Measurements from ENCODE around the gene P4HA2.

Gene P4HA2

DNA sequence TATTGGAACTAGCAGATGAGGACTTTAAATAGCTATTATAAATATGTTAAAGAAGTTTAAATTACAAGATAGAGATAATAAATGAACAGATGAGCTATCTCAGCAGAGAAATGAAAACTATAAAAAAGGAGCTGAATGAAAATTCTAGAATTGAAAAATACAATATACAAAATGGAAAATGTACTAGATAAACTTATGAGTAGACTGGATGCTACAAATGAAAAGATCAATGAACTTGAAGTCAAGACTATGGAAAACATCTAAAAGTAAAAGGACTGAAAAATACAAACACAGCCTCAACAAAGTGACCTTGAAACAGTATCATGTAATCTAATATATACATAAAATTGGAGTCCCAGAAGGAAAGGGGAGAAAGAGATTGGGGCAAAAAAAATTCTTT, 19.2 kb upstream of the P4HA2 start:
- DNase-seq: no peak

DNA sequence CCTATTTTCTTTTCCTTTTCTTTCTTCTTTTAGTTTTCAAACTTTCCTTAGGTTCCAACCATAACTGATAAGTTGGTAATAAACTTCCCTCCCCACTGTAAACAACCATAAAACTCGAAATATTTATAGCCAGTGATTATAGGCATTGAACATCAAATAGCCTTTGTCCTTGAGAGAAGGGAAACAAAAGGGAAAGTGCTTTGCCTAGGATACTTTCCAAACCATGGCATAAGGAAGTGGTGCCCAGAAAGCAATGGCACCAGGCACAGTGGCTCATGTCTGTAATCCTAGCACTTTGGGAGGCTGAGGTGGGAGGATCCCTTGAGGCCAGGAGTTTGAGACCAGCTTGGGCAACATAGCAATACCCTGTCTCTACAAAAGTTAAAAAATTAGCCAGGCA, 17.9 kb upstream of the P4HA2 start:
- DNase-seq: no peak

DNA sequence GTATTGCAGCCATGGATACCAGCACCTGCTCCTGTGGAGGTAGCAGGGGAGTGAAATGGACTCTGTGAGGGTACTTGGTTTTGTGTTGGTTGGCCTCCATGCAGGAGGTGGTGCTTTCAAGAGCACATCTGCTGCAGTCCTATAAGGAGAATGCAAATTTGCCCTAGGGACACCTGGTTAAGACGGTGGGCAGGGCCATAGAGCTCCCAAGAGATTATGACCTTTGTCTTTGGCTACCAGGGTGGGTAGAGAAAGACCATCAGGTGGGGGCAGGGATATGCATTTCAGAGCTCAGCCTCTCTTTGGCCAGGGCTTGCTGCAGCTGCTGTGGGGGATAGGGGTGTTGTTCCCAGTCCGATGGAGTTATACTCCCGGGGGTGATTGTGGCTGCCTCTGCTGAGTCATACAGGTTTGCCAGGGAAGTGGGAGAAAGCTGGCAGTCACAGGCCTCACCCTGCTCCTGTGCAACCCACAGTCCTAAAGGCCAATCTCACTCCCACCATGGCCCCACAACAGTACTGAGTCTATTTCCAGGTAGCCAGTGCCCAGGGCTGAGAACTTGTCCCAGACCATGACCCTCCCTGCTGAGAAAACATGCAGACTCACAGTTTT, 15.8 kb upstream of the P4HA2 start:
- DNase-seq: no peak

DNA sequence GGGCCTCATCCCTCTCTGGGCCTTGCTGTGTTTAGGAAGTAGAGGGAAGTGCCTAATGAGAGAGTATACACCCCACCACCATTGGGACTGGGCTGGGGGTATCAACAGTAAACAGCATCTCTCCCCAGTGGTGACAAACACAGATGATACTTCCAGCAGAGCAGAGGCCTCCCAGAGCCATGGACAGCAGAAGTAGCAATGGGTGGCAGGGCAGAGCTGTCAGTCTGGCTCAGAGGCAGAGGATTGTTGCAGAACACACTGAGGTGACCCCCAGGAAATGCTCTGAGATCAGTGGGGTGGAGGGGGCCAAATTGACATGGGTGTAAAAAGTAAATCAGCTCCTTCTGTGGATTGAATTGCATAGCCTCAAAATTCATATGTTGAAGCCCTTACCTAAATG, 12.1 kb upstream of the P4HA2 start:
- DNase-seq: no peak

DNA sequence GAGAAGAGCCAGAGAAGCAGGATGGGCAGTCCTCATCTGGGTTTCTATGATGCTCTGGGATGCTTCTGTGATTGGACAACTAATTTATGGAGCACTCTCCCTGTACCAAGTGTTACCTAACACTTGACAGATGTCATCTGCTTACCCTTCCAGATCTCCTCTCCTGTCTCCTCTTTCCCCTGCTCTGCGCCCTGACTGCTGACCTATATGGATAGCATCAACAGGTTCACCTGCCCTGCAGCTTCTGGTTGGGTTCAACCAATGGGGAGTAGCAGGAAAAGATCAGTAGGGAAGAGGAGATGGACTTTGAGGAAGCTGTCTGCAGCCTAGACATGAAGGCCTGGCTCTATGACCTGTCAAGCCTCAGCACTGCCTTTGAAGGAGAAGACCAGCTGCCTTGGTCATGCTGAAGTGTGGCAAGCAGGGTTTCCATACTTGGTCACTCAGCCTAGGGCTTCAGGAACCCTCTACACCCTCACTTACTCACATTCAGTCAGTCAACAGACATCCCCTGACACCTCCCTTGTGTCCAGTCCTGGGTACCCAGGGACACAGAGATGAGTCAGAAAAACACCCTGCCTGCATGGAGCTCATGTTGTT, 11.3 kb upstream of the P4HA2 start:
- DNase-seq: no peak

DNA sequence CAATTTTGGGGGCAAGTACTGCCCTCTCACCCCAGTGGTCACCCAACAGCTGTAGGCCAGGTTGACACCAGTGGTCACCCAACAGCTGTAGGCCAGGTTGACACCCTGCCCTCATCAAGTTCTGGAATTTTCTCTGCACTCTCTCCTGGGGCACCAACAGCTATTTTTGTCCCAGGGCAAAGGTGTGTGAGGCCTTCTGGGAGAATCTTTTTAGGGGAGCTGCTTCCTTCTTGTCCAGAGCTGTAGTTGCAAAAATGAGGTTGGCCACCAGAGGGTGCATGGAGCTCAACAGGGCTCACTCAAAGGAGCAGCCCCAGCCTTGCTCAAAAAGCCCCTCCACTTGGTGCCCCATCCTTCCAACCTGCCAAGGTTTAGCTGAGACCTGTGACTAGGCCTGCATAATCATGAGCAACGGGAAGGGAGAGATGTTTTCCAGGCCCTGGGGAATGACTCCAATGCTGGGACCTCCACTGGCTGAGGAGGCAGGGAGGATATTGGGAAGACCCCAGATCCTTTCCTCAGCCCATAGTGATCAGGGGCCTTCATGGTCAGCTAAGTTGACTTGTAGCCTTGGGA, 10.6 kb upstream of the P4HA2 start:
- peak; percentile 67 to 69 for DNase-seq

DNA sequence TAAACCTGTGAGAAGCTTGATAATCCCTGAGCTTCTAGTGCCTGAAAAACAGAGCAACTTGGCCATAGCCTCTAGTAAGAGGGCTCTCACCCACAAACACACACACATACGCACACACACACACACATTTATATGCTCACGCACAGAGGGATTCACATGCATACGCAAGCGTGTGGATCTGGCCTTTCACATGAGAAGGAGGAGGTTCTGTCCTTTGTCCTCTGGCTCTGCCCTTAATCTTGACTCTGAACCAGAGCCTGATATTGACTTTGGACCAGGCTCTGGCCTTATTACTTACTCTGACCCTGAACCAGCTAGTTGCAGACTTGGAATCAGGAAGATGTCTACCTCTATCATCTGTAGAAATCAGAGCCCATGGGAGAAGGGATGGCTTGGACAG, 10.0 kb upstream of the P4HA2 start:
- DNase-seq: no peak

DNA sequence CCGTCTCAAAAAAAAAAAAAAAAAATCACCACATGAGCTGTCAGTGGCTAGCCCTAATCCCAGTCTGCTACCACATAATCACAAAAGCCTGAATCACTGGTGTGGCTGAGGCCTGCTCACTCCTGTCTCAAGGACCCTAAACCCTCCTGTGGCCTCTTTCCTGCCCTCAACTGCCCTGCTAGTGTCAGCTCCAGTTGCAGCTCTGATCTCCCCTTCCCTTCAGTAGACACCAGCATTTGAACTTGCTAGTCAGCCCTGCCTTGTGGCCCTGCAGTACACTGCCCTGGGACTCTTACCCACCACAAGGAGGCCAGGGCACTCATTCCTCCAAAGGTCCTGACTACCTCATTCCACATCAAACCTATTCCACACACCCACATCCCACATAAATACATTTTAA, 9.5 kb upstream of the P4HA2 start:
- DNase-seq: no peak

DNA sequence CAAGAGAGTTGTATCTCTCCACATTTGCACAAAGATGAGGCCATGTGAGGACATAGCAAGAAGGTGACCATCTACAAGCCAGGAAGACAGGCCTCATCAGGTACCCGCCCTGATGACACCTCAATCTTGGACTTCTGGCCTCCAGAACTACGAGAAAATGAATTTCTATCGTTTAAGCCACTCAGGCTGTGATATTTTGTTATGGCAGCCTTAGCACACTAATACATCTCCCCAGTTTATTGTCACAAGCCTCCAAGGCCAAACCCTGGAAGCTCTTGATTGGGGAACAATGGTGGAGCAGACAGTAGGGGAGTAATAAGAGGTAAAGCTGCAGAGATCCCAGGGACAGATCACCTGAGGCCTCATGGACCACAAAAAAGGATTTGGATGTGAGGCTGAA, 7.7 kb upstream of the P4HA2 start:
- DNase-seq: no peak

DNA sequence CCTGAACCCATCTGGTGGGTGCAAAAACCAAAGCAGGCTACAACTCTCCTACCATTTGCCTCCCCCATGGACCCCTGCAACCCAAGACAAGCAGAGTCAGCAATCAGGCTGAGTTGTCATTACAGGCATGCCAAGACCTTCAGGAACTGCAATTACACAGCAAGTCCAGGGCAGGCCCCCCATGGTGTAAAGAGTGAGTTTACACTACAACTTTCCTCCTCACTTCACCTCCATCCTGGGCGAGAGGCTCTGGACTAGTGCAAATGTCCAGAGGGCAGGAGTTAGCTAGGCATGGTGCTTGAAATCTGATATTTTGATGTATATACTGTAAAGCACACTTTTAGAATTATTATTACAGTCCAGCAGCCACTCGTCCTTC, 7.0 kb upstream of the P4HA2 start:
- DNase-seq: no peak

DNA sequence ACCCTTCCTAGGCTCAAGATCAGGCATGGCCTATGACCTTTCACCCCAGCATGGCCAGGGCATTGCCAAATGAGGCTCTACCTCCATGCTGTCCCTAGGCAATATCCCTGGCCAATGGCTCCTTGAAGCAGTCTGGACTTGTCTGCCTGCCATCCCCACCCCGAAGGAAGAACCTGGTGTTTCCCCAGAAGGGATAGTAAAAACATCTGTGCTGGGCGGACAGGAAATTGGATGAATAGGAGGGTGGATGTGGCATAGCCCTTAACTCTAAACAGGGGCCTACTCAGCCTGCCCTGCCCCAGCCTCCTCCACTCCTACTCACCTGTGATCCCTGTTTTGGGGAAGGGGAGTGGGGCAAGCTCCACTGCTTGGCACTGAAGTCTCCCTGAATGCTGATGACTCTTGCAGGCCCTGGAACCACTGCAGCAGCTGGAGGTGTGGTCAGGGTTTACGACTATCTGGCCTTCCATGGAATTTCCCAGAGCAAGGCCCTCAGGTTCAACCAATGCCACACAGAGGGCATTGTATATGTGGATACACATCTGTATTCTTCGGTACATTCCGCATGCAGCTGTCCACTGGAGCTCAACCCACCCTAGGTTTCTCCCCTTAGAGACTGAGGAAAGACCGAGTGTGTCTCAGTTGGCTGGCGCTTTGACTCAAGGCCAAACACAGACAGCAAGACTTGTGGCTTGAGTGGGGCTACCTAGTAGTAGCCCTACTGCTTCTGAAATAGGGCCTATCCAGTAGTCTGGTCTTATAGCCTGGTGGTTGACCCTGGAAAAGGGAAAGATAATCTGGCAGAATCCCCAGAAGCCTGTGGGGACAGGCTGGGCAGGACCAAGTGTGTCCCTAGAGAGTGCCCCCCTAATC, 6.4 kb upstream of the P4HA2 start:
- no peak for DNase-seq

DNA sequence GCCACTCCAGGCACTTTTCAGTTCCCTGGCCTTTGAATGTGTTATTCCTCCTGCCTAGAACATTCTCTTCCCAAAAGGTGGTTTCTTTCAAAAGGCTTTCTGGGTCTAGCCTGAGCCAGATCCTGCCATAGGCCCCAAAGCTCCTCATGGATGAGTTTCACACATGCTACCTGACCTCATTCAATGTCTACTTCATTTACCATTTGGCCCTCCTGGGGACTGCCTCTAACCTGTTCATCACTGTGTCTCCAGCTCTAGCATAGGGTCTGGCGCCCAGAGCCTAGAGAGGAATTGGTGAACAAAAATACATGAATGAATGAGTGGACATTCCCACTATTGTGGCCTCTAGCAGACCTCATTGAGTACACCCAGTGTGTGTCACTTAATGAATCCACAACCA, 5.4 kb upstream of the P4HA2 start:
- DNase-seq: no peak

DNA sequence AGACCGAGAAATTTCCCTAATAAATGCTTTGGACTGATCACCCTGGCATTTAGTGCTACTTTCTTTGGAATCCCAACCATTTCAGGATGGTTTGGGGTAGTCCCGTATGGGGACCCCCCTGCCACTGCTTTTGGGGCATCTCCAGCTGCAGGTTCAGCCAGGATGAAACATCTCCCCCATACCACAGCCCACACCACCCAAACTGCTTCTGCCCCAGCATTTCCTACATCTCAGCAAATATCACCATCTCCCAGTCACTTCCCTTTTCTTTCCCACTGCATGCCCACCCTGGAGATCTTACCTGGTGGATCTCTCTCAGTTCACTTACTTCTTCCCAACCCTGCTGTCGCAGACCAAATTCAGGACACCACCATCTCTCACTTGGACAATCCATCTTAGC, 4.8 kb upstream of the P4HA2 start:
- DNase-seq: no peak

DNA sequence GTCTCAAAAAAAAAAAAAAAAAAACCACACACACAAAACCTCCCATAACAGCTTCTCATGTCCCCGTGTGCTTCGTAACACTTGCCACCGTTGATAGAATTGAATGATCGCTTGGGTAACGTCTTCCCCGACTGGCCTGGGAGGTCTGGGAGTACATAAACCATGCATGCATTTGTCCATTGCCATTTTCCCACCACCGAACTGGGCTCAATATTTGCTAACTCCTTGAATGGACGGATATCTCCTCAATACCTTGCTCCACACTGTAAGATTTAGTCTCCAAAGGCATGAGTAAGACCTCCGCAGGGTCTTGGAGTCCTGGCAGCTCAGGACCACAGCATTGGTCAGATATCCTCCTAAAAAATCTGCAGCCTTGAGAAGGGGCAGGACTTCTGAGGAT, 3.2 kb upstream of the P4HA2 start:
- no peak for DNase-seq

DNA sequence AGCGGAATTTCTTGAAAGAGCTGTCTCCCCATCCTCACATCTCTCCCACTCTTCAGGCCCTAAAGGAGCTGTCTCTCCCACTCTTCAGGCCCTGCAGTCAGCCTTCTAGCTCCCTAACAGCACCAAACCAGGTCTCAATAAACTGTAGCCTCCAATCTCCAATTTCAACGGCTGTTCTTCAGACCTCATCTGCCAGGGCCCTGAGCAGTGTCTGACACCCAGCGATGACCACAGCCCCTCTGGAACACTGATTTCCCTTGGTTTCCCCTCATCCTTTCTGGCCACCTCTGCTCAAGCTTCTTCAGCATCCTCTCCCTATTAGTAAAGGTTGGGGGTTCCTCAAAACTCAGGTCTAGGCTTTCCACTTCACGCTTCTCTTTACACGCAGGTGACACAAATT, 1.6 kb upstream of the P4HA2 start:
- DNase-seq: no peak

DNA sequence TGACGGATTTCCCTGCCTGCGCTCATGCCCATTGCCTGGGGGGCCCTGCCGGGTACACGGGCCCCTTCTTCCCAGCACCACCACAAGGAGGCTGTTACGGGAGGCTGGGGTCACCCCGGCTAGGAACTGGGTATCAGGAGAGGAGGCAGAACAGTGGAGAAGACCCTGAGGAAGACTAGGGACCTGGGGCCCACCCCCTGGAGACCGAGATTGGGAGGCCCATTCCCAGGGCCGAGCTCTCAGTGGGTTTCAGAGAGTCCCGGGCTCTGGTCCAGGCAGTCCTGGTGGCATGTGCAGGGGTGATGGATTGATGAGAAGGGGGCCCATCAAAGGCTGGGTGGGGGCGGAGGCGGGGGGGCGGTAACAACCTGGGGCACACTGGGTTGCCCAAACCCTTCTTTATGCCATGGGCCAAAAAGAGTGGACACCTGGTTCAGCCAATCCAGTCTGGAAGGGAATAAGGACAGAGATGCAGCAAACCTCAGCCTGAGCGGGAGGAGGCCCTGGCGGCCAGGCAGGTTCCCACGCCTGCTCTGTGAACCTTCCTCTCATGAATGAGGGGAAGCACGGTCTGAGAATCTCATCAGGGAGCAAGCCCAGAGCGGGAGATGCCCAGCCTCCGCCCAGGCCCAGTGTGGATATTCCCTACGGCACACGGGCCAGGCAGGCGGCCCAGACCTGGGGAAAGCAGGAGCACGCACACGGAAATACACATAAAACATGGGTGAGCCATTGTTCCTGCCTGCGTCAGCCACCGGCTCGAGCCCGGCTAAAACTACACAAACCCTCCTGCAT, 785 bp upstream of the P4HA2 start:
- no peak for DNase-seq

DNA sequence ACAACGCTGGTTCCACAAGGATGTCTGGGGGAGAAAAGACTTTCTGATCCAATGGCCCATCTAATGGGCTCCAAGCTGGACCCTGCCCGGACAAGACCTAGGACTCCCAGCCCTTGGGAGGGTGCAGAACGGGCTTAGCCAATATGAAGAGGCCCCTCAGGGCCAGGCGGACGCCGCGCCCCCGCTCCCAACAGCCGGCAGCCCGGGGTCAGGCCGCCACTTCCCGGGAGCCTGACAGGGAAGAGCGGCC, 493 bp downstream of the P4HA2 start:
- DNase-seq: no peak

DNA sequence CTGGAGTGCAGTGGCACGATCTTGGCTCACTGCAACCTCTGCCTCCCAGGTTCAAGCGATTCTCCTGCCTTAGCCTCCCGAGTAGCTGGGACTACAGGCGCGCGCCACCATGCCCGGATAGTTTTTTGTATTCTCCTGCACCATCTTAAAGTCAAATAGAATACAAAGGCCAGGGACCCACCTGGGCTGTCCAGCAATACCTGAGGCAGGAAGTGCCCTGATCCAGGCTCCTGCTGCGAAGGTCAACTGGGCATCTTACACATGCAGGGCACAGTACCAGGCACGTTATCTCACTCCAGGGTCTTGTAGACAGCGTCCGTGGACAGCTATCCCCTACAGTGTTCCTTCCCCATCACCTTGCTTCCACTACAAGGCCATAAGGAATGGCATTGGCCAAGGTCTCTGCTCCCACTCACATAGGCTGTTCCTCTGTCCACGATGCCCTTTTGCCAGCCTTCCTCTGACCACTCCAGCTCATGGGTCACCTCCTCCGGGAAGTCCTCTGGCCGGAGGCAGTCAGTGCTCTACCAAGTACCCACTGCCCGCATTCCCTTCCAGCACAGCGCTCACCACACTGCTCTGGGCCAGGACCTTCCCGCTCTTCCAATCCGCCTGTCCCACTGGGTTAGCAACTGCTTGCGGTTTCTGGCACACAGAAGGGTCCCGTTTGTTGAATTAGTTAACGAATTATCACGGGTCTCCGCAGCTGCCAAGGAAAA, 978 bp downstream of the P4HA2 start:
- no peak for DNase-seq

DNA sequence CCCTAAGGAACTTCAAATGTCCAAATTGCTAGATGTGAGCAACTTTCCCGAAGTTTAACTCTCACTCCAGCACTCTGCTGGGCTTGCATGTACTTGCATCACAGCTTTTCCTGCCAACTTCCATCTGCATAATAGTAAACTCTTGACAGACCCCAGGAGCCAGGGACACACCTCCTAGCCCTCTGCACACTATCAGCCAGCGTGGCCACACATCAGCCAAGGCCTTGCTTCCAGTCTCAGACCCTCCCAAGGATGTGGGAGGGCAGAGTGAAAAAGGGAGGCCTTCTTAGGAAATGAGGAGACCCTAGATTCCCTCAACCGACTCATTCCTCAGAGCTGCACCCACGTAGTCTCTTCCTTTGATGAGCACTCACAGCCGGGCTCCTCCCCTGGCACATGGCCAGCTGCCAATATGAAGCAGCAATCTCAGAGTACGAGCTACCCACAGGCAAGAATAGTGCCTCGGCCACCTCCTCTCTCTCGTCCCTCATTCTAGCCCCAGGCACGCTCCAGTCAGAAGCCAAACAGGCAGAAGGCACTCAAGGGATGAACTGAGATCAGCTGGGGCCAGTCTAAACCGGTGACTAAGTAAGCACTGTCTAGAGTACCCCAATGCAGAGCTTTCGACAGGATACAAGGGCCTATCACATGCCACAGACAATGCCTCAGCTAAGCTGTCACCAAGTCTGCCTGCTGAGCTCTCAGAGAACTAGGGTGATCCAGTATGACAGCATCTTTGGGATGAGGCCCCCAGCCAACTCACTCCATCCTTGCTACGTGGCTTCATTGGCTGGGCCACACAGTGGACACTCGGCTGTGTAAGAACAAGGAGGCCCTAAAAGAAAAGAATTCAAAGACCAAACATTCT, 2.3 kb downstream of the P4HA2 start:
- DNase-seq: peak in 1 of 2 donors; percentile 13

DNA sequence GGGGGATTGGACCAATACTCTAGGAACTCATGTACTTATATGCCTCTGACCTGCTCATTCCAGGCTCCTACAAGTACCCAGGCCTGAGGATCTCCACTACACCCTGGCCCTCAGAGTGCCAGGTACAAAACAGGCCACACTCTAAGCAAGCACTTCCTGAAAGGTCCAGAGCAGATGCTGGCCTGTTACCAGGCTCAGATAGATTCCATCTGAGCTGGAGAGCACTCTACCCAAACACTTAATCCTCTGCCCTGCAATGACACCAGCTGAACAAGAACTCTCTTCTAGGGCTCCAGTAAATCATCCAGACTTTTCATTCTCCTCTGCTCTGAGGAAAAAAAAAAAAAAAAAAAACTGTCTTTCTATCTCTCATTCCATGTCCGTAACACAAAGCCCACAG, 2.9 kb downstream of the P4HA2 start:
- no peak for DNase-seq

DNA sequence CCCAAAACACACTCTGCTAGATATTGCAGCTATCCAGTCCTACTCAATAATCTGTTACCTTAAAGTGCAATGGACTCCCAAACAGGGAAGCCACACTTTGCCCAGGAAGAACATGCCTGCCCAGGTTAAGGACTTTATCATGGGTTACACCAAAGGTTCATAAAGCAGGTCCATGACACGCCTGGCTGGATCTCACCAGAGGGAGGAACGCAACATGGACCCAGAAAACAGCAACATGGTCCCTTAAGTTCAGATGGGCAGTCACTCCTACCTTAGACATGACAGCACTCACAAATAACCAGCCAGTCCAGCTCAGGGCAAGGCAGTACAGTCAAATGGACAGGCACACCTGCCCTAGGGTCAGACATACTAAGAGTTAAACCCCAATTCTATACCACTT, 3.8 kb downstream of the P4HA2 start:
- DNase-seq: no peak

DNA sequence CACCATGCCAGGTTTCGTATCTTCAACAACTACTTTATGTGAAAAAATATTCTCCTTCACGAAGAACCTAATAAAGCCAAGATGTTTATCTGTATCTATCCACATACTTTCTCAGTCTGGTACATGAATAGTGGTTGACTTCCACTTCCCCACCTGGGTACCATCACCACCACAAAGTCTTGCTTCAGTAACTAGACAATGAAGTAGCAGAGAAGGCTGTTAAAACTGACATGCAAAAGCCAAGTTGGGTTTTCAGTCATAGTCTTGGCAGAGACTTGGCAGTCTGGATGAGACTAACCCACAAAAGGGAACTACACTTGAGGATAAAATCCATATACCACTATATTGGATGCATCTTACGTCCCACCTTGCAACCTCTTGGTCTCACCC, 5.0 kb downstream of the P4HA2 start:
- no peak for DNase-seq
